Stomach (tissue), 9 donors: ENCODE data around the gene MGAT4B. TPM values are rescaled to one million over a fixed set of nuclear protein-coding genes. Genes with fewer than 3 reads are reported as not detected.
A peak's percentile ranks its signal among the peaks of the same experiment; 100 is the strongest.

ENCODE experiments used
- DNase-seq, 2 donors: peaks; one replicate each; pipeline versions ENCODE4 v3.0.0 to v3.0.0-alpha.2; 2013 to 2019
- H3K27ac ChIP-seq, 5 donors: fragments of 200-600 bp in 4 of 5; sonication (generic) in 4 of 5; one replicate each; pipeline ENCODE4 v1.5.1; 2013 to 2019; ENCODE audit warnings: mild to moderate bottlenecking in 1 of 5, moderate library complexity in 1 of 5
- H3K27me3 ChIP-seq, 3 donors: fragments of 200-600 bp; sonication (generic); one replicate each; pipeline ENCODE4 v1.5.1; 2017 to 2019; ENCODE audit warnings: mixed run types in 1 of 3
- H3K36me3 ChIP-seq, 4 donors: fragments of 200-600 bp; sonication (generic); 1 replicate in 3 of 4; 2 replicates in 1 of 4; pipeline ENCODE4 v1.5.1; 2016 to 2019
- H3K4me1 ChIP-seq, 4 donors: fragments of 200-600 bp; sonication (generic); one replicate each; pipeline ENCODE4 v1.5.1; 2016 to 2019
- H3K4me3 ChIP-seq, 4 donors: fragments of 200-600 bp; sonication (generic) in 3 of 4; one replicate each; pipeline ENCODE4 v1.5.1; 2016 to 2019; ENCODE audit warnings: mild to moderate bottlenecking in 1 of 4
- H3K9me3 ChIP-seq, 4 donors: fragments of 200-600 bp; sonication (generic); one replicate each; pipeline ENCODE4 v1.5.1; 2016 to 2019
- EP300 ChIP-seq: sonication (generic); formaldehyde crosslinking; IDR thresholded peaks from one replicate; pipeline ENCODE4 v1.6.1; 2017; ENCODE audit warnings: antibody characterized with exemption
- POLR2A ChIP-seq, 4 donors: fragments of 450-650 bp; IDR thresholded peaks; one replicate each; pipeline ENCODE4 v1.6.1; 2016; ENCODE audit warnings: antibody characterized with exemption in 4 of 4, control low read depth in 2 of 4, mild to moderate bottlenecking in 1 of 4, moderate library complexity in 1 of 4
- POLR2AphosphoS5 ChIP-seq, 3 donors: sonication (generic); formaldehyde crosslinking; IDR thresholded peaks; one replicate each; pipeline ENCODE4 v1.6.1; 2016; ENCODE audit warnings: antibody characterized with exemption in 3 of 3
- WGBS, 5 donors: extraction: QIAGEN DNeasy Blood & Tissue Kit in 3 of 5; methylation state at CpG; one replicate each; pipeline versions ENCODE4 v1.1.5 to v1.1.7; 2013 to 2018; 5-methylcytosine and 5-hydroxymethylcytosine counted together
- intact Hi-C: fragments of 100-400 bp; cut with DNase I; formaldehyde crosslinking; loops from one replicate; pipeline ENCODE4 v1.15.1; 2023; ENCODE audit warnings: low total_unique reads
- polyA plus RNA-seq, 3 donors: library from polyadenylated mRNA; stranded (reverse); fragments of 200-250 nt; gene quantifications; one replicate each; pipeline ENCODE4 v1.2.3, GENCODE V29; 2013
- total RNA-seq, 5 donors: library from RNA; depleted of rRNA; stranded (reverse); fragments of >200 nt; gene quantifications; one replicate each; pipeline versions ENCODE4 v1.1.0 to v1.2.3, GENCODE V29; 2014 to 2016
- TF ChIP-seq, protein P1 (sequence below), 7 experiments: fragments of 450-650 bp in 4 of 7; fragments of 200-600 bp in 3 of 7; sonication (generic) in 3 of 7; IDR thresholded peaks; one replicate each; pipeline ENCODE4 v1.5.1; 2016 to 2019; ENCODE audit warnings: antibody characterized with exemption in 7 of 7, control low read depth in 2 of 7, mild to moderate bottlenecking in 1 of 7
- donor health status: healthy with polysubstance abuse.
- donor health status: Bipolar disorder and iron deficiency.
- donor health status: healthy.

The MGAT4B gene
- total and polyA plus RNA-seq, 8 donors: 85.0 to 617 (median 152) TPM

DNA sequence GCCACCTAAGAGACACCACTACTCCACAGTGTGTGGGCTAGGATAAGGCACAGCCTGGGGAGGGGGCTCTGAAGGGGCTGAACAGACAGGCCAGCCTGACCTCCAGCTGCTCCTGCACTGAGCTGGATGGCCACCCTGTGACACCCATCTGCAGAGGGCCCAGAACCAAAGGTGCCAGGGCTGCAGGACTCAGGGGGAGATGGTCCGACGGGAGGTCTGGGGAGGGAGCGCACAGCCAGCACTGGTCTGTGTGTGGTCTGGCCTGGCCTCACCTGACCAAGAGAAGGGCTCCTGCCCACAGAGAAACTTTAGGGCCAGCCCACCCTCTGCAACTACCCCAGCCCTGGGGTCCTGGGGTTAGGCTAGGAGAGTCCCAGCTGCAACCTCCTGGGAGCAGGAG lies 12.1 kb downstream of the MGAT4B start:
- peaks cover 38 to 62% (median 55%) of the 10 kb centered on the region in 4 donors for H3K4me1 ChIP-seq
- H3K9me3 ChIP-seq: no peaks in the 10 kb centered on the region
- DNase-seq: no peak
- H3K4me3 ChIP-seq: peak overlapping the region; percentile 3 to 75 (median 66)
- H3K27ac ChIP-seq: peak overlapping the region in 4 of 5 donors; percentile 70 to 91 (median 88)
- TF ChIP-seq, protein P1, sequence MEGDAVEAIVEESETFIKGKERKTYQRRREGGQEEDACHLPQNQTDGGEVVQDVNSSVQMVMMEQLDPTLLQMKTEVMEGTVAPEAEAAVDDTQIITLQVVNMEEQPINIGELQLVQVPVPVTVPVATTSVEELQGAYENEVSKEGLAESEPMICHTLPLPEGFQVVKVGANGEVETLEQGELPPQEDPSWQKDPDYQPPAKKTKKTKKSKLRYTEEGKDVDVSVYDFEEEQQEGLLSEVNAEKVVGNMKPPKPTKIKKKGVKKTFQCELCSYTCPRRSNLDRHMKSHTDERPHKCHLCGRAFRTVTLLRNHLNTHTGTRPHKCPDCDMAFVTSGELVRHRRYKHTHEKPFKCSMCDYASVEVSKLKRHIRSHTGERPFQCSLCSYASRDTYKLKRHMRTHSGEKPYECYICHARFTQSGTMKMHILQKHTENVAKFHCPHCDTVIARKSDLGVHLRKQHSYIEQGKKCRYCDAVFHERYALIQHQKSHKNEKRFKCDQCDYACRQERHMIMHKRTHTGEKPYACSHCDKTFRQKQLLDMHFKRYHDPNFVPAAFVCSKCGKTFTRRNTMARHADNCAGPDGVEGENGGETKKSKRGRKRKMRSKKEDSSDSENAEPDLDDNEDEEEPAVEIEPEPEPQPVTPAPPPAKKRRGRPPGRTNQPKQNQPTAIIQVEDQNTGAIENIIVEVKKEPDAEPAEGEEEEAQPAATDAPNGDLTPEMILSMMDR (IDR thresholded peaks at IDR 0.05): no peak
- peaks cover 25 to 30% (median 28%) of the 10 kb centered on the region in 4 donors for H3K36me3 ChIP-seq
- WGBS, 5 donors: 85 to 100% (median 90%) methylated on average over 2 to 3 of the region's 3 CpGs
- H3K27me3 ChIP-seq: no peaks in the 10 kb centered on the region
- intact Hi-C loops: no loop called here

DNA sequence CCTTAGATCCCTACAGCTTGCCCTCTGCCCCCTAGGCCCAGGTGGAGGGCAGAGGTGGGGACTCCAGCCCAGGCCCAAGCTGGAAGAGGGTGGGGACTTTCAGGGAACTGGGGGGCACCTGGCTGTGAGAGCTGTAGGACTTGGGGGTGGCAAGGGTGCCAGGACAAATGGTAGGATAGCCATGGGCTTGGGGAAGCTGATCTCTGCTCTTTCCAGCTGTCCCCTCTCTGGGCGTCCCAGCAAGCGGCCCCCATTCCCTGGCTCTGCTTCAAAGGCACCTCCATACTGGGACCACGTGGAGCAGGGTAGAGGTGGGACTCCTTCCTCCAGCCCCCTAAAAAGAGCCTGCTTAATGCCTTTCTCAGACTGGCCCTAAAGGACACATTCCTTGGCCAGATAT lies 12.5 kb downstream of the MGAT4B start:
- no peak for TF ChIP-seq POLR2AphosphoS5 (IDR thresholded peaks at IDR 0.05)
- TF ChIP-seq, protein P1 (IDR thresholded peaks at IDR 0.05): no peak
- TF ChIP-seq EP300: no peak
- TF ChIP-seq POLR2A (IDR thresholded peaks at IDR 0.05): no peak
- H3K9me3 ChIP-seq: no peaks in the 10 kb centered on the region
- H3K27ac ChIP-seq: peak overlapping the region; percentile 20 to 91 (median 80)
- peaks cover 21 to 26% (median 24%) of the 10 kb centered on the region in 4 donors for H3K36me3 ChIP-seq
- H3K27me3 ChIP-seq: no peaks in the 10 kb centered on the region
- peaks cover 38 to 62% (median 55%) of the 10 kb centered on the region in 4 donors for H3K4me1 ChIP-seq
- no peak for DNase-seq
- WGBS, 5 donors: 42 to 88% (median 75%) methylated on average over 3 of the region's 3 CpGs
- peak overlapping the region; percentile 3 to 75 (median 40) for H3K4me3 ChIP-seq
- intact Hi-C loops: no loop called here

DNA sequence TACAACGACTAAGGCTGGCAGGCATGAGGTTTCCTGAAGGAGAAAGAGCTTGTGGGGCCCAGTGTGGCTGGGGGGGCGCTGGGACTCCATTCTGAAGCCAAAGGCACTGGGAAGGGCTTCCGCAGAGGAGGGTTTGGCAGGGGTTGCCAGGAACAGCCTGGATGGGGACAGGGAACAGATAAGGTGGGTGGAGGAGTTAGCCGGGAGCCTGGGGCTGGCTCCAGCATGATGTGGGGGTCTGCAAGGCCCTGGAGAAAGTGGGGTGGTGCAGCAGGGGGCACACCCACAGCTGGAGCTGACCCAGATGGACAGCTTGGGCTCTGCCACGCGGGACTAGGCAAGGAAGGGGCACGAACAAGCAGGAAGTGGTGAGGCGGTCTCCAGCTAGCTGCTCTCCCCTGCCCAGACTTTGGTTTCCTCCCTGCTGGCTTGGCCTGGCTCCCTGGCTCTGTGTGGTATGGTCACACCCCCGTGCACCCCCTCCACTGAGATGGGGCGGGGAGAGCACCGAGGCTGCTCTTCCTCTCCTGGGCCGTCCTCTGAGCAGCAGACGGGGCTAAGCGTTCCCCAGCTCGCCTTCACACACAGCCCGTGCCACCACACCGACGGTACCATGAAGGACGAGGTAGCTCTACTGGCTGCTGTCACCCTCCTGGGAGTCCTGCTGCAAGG lies 13.1 kb downstream of the MGAT4B start, which contains the start of gene LTC4S:
Gene LTC4S, plus strand, starts transcription at position 519 of the 672 bp plus-strand sequence. Its CDS starts 95 bp downstream, at position 614.
- 6 to 29% (median 11%) methylated on average over 15 to 19 of the region's 19 CpGs for WGBS, 5 donors
- Histone ChIP-seq H3K4me1 (peaks cover 38 to 62% (median 55%) of the 10 kb centered on the region in 4 donors), H3K27ac (peak within 1 kb of the TSS; percentile 34 to 91 (median 87)), H3K27me3 (no peaks in the 10 kb centered on the region), H3K4me3 (peak within 1 kb of the TSS; percentile 3 to 75 (median 66)), H3K9me3 (no peaks in the 10 kb centered on the region), H3K36me3 (peaks cover 16 to 21% (median 18%) of the 10 kb centered on the region in 4 donors)
- peak; percentile 71 to 81 for DNase-seq
- intact Hi-C loops: no loop called here
- TF ChIP-seq POLR2A (IDR thresholded peaks at IDR 0.05) (no peak), POLR2AphosphoS5 (IDR thresholded peaks at IDR 0.05) (peak in 2 of 3 donors; percentile 6 to 63), EP300 (no peak)

DNA sequence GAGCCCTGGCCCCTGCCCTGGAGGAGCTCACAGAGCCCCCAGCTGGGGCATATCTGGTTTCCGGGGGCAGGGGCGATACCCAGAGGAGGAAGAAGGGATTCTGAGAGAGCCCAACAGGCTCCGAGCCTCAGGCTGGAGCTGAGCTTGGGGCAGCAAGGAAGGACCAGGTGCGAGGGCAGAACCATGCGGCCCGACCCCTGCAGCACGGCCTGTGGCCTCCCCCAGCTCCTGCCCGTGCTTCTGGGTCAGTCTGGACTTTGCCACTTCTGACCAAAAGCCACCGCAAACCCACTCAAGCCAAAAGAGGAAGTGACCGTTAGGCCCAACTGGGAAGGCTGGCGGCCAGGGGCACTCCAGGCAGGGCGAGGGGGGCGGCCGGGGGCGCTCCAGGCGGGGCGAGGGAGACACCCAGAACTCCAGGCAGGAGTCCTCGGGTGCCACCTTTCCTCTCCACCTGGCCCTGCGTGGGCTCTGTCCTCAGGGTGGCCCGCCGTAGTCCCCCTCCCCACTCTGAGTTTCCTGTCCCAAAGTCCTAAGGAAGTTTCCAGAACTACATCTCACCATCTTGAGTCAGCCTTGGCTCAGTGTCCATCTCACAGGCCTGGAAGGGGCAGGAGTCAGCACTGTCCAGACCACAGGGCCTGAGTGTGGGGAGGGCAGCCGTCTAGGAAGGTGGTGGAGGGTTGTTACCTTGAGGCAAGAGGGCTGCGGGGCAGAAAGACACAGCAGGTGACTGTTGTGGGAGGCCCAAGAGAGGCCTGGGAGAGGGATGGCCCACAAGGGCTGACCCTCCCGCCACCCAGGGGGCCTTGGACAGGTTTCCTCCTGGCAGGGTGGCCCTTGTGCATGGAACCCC lies 13.8 kb downstream of the MGAT4B start:
- Histone ChIP-seq H3K36me3 (peaks cover 8 to 13% (median 10%) of the 10 kb centered on the region in 4 donors), H3K4me1 (peaks cover 38 to 61% (median 53%) of the 10 kb centered on the region in 4 donors), H3K9me3 (no peaks in the 10 kb centered on the region), H3K27ac (peak overlapping the region; percentile 34 to 91 (median 80)), H3K4me3 (peak overlapping the region in 1 of 4 donors; percentile 75), H3K27me3 (no peaks in the 10 kb centered on the region)
- peak in 1 of 2 donors; percentile 17 for DNase-seq
- TF ChIP-seq POLR2AphosphoS5 (IDR thresholded peaks at IDR 0.05) (no peak), EP300 (no peak), POLR2A (IDR thresholded peaks at IDR 0.05) (no peak)
- TF ChIP-seq, protein P1 (IDR thresholded peaks at IDR 0.05): no peak
- 72 to 82% (median 78%) methylated on average over 19 to 24 of the region's 24 CpGs for WGBS, 5 donors
- intact Hi-C loops: no loop called here
